Adipocyte (in vitro differentiated cells): Measurements from ENCODE around the gene SLC25A20.

ENCODE experiments used
- DNase-seq: peaks from one replicate; pipeline ENCODE4 v3.0.0-alpha.2; 2015; ENCODE audit warnings: low read depth
- H3K27me3 ChIP-seq: replicated peaks from 2 replicates; pipeline ENCODE4 v1.7.0; 2013; ENCODE audit warnings: mild to moderate bottlenecking, low read length, moderate library complexity; ENCODE audit not compliant: control insufficient read depth, insufficient read depth
- H3K36me3 ChIP-seq: 2 replicates; pipeline ENCODE4 v1.7.0; 2013; ENCODE audit warnings: low read length, mild to moderate bottlenecking, moderate library complexity; ENCODE audit not compliant: control insufficient read depth, insufficient read depth, severe bottlenecking
- H3K4me1 ChIP-seq: 2 replicates; pipeline ENCODE4 v1.7.0; 2013; ENCODE audit warnings: mild to moderate bottlenecking, low read length, moderate library complexity; ENCODE audit not compliant: control insufficient read depth, insufficient read depth
- H3K4me3 ChIP-seq: 2 replicates; pipeline ENCODE4 v1.7.0; 2013; ENCODE audit warnings: mild to moderate bottlenecking, low read length, moderate library complexity
- H3K9ac ChIP-seq: 2 replicates; pipeline ENCODE4 v1.7.0; 2013; ENCODE audit warnings: mild to moderate bottlenecking, low read length, moderate library complexity
- H3K9me3 ChIP-seq: 2 replicates; pipeline ENCODE4 v1.7.0; 2013; ENCODE audit warnings: mild to moderate bottlenecking, low read length, moderate library complexity; ENCODE audit not compliant: control insufficient read depth

Gene SLC25A20

GRCh38 chr3:48894516-48894915 lies 4.2 kb downstream of the SLC25A20 start:
- H3K36me3 ChIP-seq = peaks cover 14% of the 10 kb centered on the region
- peaks cover 18% of the 10 kb centered on the region for H3K4me1 ChIP-seq
- H3K9me3 ChIP-seq = no peaks in the 10 kb centered on the region
- DNase-seq = no peak
- H3K27me3 ChIP-seq = no peaks in the 10 kb centered on the region
- no peak overlapping the region for H3K9ac ChIP-seq
- no peak overlapping the region for H3K4me3 ChIP-seq

GRCh38 chr3:48891606-48892005 lies 7.1 kb downstream of the SLC25A20 start:
- H3K36me3 ChIP-seq = peaks cover 24% of the 10 kb centered on the region
- no peak for DNase-seq
- no peaks in the 10 kb centered on the region for H3K9me3 ChIP-seq
- H3K27me3 ChIP-seq = no peaks in the 10 kb centered on the region
- no peak overlapping the region for H3K9ac ChIP-seq
- H3K4me3 ChIP-seq = no peak overlapping the region
- peaks cover under 1% of the 10 kb centered on the region for H3K4me1 ChIP-seq

GRCh38 chr3:48885753-48886152 lies 12.9 kb downstream of the SLC25A20 start:
- H3K36me3 ChIP-seq = peaks cover 37% of the 10 kb centered on the region
- H3K27me3 ChIP-seq = no peaks in the 10 kb centered on the region
- peaks cover 19% of the 10 kb centered on the region for H3K4me1 ChIP-seq
- H3K4me3 ChIP-seq = no peak overlapping the region
- peak; percentile 13 for DNase-seq
- H3K9ac ChIP-seq = no peak overlapping the region
- no peaks in the 10 kb centered on the region for H3K9me3 ChIP-seq

GRCh38 chr3:48881652-48882114 lies 17.0 kb downstream of the SLC25A20 start:
- Histone ChIP-seq H3K36me3 (peaks cover 48% of the 10 kb centered on the region), H3K4me3 (no peak overlapping the region), H3K9me3 (no peaks in the 10 kb centered on the region), H3K27me3 (no peaks in the 10 kb centered on the region), H3K9ac (no peak overlapping the region), H3K4me1 (peaks cover 19% of the 10 kb centered on the region)
- DNase-seq = no peak

- H3K4me1 ChIP-seq = peaks cover 19% of the 10 kb centered on the region
- no peak overlapping the region for H3K9ac ChIP-seq
- no peak for DNase-seq
- no peak overlapping the region for H3K4me3 ChIP-seq
- H3K9me3 ChIP-seq = no peaks in the 10 kb centered on the region
- H3K36me3 ChIP-seq = peaks cover 48% of the 10 kb centered on the region
- no peaks in the 10 kb centered on the region for H3K27me3 ChIP-seq
Observed at GRCh38 chr3:48881006-48881405, 17.7 kb downstream of the SLC25A20 start.

GRCh38 chr3:48879994-48880377 lies 18.7 kb downstream of the SLC25A20 start:
- no peaks in the 10 kb centered on the region for H3K27me3 ChIP-seq
- H3K9ac ChIP-seq = no peak overlapping the region
- peaks cover 10% of the 10 kb centered on the region for H3K4me1 ChIP-seq
- DNase-seq = no peak
- H3K36me3 ChIP-seq = peaks cover 49% of the 10 kb centered on the region
- H3K9me3 ChIP-seq = no peaks in the 10 kb centered on the region
- no peak overlapping the region for H3K4me3 ChIP-seq

GRCh38 chr3:48879307-48879993 lies 19.2 kb downstream of the SLC25A20 start:
- no peak overlapping the region for H3K4me3 ChIP-seq
- H3K9ac ChIP-seq = no peak overlapping the region
- no peaks in the 10 kb centered on the region for H3K27me3 ChIP-seq
- H3K9me3 ChIP-seq = no peaks in the 10 kb centered on the region
- peaks cover 47% of the 10 kb centered on the region for H3K36me3 ChIP-seq
- DNase-seq = no peak
- H3K4me1 ChIP-seq = peaks cover 10% of the 10 kb centered on the region

- H3K9ac ChIP-seq = no peak overlapping the region
- H3K27me3 ChIP-seq = no peaks in the 10 kb centered on the region
- no peaks in the 10 kb centered on the region for H3K9me3 ChIP-seq
- H3K4me3 ChIP-seq = no peak overlapping the region
- H3K4me1 ChIP-seq = peaks cover 10% of the 10 kb centered on the region
- no peak for DNase-seq
- H3K36me3 ChIP-seq = peaks cover 42% of the 10 kb centered on the region
Observed at GRCh38 chr3:48877671-48878070, 21.0 kb downstream of the SLC25A20 start.

- H3K4me3 ChIP-seq = no peak overlapping the region
- peaks cover 35% of the 10 kb centered on the region for H3K36me3 ChIP-seq
- H3K4me1 ChIP-seq = peaks cover 11% of the 10 kb centered on the region
- no peak for DNase-seq
- H3K9me3 ChIP-seq = no peaks in the 10 kb centered on the region
- H3K9ac ChIP-seq = no peak overlapping the region
- no peaks in the 10 kb centered on the region for H3K27me3 ChIP-seq
Observed at GRCh38 chr3:48863122-48863521, 35.6 kb downstream of the SLC25A20 start.

GRCh38 chr3:48859206-48859605 lies 39.5 kb downstream of the SLC25A20 start:
- Histone ChIP-seq H3K27me3 (no peaks in the 10 kb centered on the region), H3K36me3 (peaks cover 50% of the 10 kb centered on the region), H3K4me3 (no peak overlapping the region), H3K9me3 (no peaks in the 10 kb centered on the region), H3K4me1 (peaks cover 4% of the 10 kb centered on the region), H3K9ac (no peak overlapping the region)
- no peak for DNase-seq

- peaks cover 50% of the 10 kb centered on the region for H3K36me3 ChIP-seq
Observed at GRCh38 chr3:48858709-48859108, 40.0 kb downstream of the SLC25A20 start.

GRCh38 chr3:48857641-48858040 lies 41.0 kb downstream of the SLC25A20 start:
- no peaks in the 10 kb centered on the region for H3K27me3 ChIP-seq

More at GRCh38 chr3:48858709-48859108, 40.0 kb downstream of the SLC25A20 start:
- peaks cover 4% of the 10 kb centered on the region for H3K4me1 ChIP-seq
- no peak for DNase-seq
- H3K27me3 ChIP-seq = no peaks in the 10 kb centered on the region
- no peak overlapping the region for H3K9ac ChIP-seq
- no peak overlapping the region for H3K4me3 ChIP-seq
- no peaks in the 10 kb centered on the region for H3K9me3 ChIP-seq

More at GRCh38 chr3:48857641-48858040, 41.0 kb downstream of the SLC25A20 start:
- no peaks in the 10 kb centered on the region for H3K9me3 ChIP-seq
- no peak for DNase-seq
- H3K36me3 ChIP-seq = peaks cover 49% of the 10 kb centered on the region
- H3K4me3 ChIP-seq = no peak overlapping the region
- no peak overlapping the region for H3K9ac ChIP-seq
- H3K4me1 ChIP-seq = no peaks in the 10 kb centered on the region
